ENCODE results near the gene TMEM179.
"Not testable (repeated sequence)": the region's sequence is repeated elsewhere in the genome, so short reads cannot be mapped to it uniquely, and the experiment has no call there.

TMEM179 gene

GRCh38 chr14:104585966-104586697 lies 18.4 kb downstream of the TMEM179 start:
- no peak for DNase-seq

DNA sequence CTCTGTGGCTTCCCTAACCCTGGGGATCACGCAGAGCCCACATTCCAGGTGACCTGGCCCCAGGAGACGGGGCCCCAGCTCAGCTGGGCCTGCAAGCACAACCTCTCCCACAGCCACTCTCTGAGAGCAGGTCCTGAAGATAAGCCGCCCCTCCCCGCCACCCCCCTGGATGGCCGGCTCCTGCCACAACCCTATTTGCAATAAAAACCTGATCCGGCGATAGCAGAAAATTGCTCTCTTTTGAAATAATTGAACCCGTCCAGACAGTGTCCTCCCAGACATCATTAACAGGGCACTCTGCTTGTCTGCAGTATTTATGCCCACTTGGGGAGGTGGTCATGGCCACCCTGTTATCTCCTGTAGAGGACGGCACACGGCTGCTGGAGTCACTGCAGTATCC lies 20.0 kb downstream of the TMEM179 start:
- DNase-seq, result no peak

GRCh38 chr14:104583424-104584306 lies 20.9 kb downstream of the TMEM179 start:
- DNase-seq, result no peak

GRCh38 chr14:104582662-104583061 lies 21.9 kb downstream of the TMEM179 start:
- DNase-seq, result no peak

- DNase-seq, result no peak
These were observed 22.6 kb downstream of the TMEM179 start for GRCh38 chr14:104582005-104582404.

DNA sequence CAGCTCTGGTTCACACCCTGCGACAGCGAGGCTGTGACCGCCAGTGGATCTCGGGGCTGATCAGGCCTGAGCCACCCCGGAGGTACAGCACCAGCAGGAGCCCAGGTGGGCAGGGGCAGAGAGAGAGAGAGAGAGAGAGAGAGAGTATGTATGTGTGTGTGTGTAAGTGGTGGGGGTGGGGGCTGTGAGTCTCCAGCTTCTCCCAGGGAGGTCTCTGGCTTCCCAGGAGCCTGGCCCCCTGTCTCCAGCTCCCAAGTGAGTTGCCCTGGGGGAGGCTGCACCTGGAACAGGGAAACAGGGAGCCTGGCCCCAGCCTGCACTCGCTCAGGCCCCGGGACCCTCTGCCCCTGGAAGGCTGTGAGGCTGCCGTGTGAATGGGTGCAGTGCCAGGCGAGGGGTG lies 23.1 kb downstream of the TMEM179 start:
- DNase-seq, result no peak

GRCh38 chr14:104580961-104581360 lies 23.6 kb downstream of the TMEM179 start:
- DNase-seq, result no peak

DNA sequence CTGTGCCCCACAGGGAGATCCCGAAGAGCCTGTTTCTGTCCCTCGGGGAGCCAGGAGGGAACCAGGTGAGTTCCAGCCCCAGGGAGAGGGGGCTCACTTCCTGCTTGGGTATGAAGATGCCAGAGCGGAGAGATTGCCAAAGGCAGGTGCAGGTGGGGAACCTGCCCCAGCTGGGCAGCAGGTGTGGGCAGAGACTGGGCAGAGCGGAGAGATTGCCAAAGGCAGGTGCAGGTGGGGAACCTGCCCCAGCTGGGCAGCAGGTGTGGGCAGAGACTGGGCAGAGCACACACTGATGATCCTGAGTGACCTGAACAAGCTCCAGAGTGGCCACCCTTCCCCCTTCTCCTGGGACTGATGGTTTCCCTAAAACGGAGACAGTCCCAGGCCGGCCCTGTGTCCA lies 24.6 kb downstream of the TMEM179 start:
- not testable (repeated sequence) for DNase-seq

- no peak for DNase-seq
These were observed 25.1 kb downstream of the TMEM179 start, which contains the start of gene C14orf180 for GRCh38 chr14:104579507-104579906. C14orf180 (plus strand) TSS chr14:104579764; CDS start chr14:104586431, 6,667 bp downstream.

DNA sequence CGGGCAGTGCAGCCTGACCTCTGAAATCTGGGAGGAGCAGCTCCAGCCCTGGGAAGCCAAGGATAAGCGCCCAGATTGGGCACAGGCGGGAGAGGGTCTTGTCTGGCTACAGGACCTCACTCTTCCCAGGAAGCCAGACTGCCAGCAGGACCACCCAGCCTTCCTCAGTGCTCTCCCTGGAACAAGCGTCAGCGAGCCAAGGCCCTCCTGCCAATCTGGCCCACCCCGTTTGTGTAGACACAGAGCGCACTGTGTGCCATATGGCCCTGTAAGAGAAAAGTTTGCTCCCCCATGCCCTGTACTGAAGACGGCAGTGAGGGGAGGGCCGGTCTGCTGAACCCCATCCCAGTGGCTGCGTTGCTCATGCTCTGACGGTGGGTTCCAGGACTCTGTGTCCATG lies 26.3 kb downstream of the TMEM179 start:
- no peak for DNase-seq

- no peak for DNase-seq
These were observed 26.7 kb downstream of the TMEM179 start for GRCh38 chr14:104577847-104578301.

DNA sequence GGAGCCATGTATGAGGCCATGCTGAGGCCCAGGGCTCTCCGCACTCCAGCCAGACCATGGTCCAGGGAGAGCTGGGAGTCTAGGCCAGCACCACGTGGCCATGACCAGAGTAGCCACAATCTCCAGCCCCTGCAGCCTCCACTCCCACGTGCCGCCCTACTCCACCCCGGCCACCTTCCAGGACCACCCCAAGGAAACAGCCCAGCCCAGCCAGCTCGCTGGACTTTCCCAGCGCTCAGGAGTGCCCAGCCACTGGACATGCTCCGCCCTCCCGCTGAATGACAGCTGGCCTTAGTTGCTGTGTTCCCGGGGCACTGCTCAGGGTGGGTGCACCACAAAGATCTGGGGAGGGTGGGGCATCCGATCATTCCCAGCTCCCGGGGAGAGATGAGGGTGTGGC lies 27.1 kb downstream of the TMEM179 start:
- no peak for DNase-seq

- DNase-seq, result no peak
These were observed 27.6 kb downstream of the TMEM179 start for GRCh38 chr14:104576970-104577332.

GRCh38 chr14:104576232-104576969 lies 28.2 kb downstream of the TMEM179 start:
- DNase-seq, result no peak

GRCh38 chr14:104574978-104575583 lies 29.5 kb downstream of the TMEM179 start:
- DNase-seq, result no peak

DNA sequence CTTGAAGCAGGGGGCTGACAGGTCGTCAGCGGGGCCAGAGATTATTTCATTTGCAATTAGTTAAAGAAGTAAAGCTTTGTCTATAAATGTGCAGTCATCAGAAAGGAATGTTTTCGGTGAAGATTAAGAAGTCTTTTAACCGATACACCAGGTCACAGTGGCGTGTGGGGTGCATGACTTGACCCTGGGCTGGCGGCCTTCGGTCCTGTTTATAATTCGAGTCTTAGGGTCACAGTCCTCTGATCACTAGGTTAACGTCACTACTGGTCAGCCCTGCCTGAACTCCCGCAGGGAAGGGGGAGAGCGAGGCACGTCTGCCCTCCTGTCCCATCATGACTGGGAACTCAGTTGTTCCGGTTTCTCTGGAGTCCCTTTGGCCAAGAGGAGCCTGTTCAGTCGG lies 30.0 kb downstream of the TMEM179 start:
- DNase-seq, result no peak

GRCh38 chr14:104573930-104574329 lies 30.6 kb downstream of the TMEM179 start:
- DNase-seq, result no peak

DNA sequence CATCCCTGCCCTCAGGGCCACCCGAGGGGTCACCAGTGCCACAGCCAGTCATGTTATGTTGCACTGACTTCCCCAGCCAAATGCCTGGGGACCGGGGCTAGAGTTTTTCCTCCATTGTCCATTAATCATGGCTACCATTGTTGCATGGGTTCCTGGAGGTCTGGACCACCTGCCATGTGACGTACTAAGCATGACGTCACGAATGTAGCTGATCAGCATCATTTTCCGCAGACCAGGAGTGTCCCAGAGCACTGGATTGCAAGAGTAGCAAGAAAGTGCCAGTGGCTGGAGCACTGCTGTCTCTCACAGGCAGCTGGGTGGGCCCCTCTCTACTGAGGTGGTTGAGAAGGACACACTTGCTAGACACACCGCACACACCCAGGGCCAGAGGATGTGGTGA lies 31.9 kb downstream of the TMEM179 start:
- no peak for DNase-seq

GRCh38 chr14:104572024-104572626 lies 32.4 kb downstream of the TMEM179 start:
- no peak for DNase-seq

- no peak for DNase-seq
These were observed 33.3 kb downstream of the TMEM179 start for GRCh38 chr14:104571246-104571645.

GRCh38 chr14:104569435-104569834 lies 35.1 kb downstream of the TMEM179 start:
- DNase-seq, result no peak

GRCh38 chr14:104568620-104569019 lies 36.0 kb downstream of the TMEM179 start:
- no peak for DNase-seq

- DNase-seq, result no peak
These were observed 36.7 kb downstream of the TMEM179 start for GRCh38 chr14:104567957-104568225.
